ENCODE results near the gene KNG1.

DNA sequence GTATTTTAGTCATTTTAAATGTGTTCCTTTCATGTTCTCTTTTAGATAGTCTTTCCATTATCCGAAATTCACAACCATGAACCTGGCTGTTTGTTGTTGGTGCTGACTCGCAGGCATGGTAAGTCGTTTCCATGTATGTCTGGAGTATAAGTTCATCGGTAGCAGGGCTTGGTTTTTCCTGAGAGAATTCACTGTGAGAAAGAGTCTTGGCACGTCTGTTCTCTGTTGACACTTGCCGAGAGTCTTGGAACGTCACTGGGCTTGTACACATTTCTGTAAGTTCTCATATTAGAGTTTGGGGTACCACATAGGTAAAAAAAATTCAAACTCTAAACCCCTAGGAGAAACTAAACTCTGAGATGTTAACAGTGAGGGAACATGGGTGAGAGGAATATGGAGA lies 36.8 kb downstream of the KNG1 start:
- TF ChIP-seq POLR2A (IDR thresholded peaks at IDR 0.05; ENCODE audit: low read depth, low read length) (no peak), TAF1 (IDR thresholded peaks at IDR 0.05; ENCODE audit: borderline replicate concordance, low read depth, low read length) (no peak), POLR2AphosphoS5 (IDR thresholded peaks at IDR 0.05; ENCODE audit: low read depth, low read length) (no peak)
